ENCODE results near the gene ENKD1.

ENKD1 gene

DNA sequence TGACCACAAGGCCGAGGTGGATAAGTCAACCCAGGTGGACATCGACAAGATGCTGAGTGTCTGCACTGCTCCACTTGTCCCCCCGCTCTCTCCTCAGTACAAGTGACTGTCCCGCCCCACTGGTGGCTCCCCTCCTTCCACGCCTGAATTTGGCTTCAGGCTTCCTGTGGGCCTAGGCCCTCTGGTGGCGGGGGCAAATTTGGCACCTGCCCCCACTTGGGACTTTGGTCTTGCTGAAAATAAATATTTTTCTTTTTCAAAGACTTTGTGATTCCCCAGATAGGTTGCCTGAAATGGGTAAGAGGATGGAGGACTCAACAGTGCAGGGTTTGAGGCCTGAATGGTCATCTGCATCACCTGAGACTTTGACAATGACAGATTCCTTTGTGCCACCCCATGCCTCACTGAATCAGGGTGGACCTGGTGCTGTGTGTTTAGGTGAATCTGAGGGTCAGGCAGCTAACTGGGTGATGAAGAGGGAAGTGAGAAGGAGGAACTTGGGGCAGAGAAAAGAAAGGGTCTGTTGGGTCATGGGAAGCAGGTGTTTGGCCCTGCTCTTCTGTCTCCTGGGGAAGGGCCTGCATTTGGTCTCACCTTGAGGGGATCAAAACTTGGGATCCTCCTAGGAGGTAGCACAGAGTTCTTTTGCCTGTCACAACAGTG lies 2.1 kb upstream of the ENKD1 start:
- TF ChIP-seq, protein P1, sequence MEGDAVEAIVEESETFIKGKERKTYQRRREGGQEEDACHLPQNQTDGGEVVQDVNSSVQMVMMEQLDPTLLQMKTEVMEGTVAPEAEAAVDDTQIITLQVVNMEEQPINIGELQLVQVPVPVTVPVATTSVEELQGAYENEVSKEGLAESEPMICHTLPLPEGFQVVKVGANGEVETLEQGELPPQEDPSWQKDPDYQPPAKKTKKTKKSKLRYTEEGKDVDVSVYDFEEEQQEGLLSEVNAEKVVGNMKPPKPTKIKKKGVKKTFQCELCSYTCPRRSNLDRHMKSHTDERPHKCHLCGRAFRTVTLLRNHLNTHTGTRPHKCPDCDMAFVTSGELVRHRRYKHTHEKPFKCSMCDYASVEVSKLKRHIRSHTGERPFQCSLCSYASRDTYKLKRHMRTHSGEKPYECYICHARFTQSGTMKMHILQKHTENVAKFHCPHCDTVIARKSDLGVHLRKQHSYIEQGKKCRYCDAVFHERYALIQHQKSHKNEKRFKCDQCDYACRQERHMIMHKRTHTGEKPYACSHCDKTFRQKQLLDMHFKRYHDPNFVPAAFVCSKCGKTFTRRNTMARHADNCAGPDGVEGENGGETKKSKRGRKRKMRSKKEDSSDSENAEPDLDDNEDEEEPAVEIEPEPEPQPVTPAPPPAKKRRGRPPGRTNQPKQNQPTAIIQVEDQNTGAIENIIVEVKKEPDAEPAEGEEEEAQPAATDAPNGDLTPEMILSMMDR (IDR thresholded peaks at IDR 0.05; ENCODE audit: low read length, missing control alignments): peak; percentile 8

DNA sequence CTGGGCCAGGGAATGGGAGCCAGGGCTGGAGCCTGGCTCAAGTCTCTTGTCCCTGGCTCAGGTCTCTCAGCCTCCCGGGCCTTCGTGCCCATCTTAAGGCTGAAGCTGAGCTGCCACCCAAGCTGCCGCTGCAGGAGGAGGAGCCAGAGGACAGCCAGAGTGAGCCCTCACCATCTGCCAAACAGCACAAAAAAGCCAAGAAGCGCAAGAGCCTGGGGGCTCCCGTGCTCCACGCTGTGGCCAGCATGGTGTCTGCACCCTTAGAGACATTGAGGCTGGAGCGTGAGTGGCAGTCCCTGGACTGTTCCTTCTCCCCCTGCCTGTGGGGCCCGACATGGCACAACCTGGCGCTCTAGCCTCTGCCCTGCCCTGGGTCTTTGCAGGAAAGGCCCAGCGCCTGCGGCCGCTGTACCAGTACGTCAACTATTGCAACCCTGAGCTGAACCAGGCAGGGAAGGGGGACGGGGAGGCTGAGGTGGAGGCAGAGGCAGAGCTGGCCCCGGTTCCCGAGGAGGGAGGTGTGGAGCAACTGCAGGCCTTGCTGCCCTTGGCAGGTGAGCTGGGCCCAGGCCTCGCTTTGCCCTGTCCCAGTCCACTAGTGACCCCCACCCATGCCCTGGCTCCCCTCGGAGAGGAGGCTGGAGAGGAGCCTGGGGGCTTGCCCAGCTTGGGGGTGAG lies 1.4 kb upstream of the ENKD1 start:
- H3K4me3 ChIP-seq (replicated peaks; ENCODE audit: low read depth, low read length): peak overlapping the region; percentile 63
- peak; percentile 94 for DNase-seq (ENCODE audit: low read depth)
- TF ChIP-seq, protein P1 (IDR thresholded peaks at IDR 0.05; ENCODE audit: low read length, missing control alignments): peak; percentile 89

More for the DNA sequence above, 2.1 kb upstream of the ENKD1 start:
- no peak overlapping the region for H3K4me3 ChIP-seq (replicated peaks; ENCODE audit: low read depth, low read length)
- DNase-seq (ENCODE audit: low read depth): no peak

DNA sequence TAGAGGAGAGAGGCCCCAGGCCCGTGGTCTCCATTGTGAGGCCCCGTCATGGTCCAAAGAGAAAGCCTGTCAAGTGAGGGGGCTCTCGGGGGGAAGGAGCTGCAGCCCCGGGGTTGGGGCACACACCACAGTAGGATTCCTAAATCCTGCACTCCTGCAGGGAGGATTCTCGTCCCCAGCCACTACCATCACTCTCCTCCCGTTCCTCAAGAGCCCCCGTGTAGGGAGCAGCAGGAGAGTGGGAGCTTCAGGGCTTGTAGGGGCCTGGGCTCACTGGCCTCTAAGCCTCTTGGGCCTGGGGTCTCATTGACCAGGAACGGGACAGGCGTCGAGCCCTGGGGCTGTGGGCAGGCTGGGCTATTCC lies 885 bp upstream of the ENKD1 start:
- TF ChIP-seq, protein P1 (IDR thresholded peaks at IDR 0.05; ENCODE audit: low read length, missing control alignments): no peak
- DNase-seq (ENCODE audit: low read depth): no peak
- H3K4me3 ChIP-seq (replicated peaks; ENCODE audit: low read depth, low read length): peak overlapping the region; percentile 63

DNA sequence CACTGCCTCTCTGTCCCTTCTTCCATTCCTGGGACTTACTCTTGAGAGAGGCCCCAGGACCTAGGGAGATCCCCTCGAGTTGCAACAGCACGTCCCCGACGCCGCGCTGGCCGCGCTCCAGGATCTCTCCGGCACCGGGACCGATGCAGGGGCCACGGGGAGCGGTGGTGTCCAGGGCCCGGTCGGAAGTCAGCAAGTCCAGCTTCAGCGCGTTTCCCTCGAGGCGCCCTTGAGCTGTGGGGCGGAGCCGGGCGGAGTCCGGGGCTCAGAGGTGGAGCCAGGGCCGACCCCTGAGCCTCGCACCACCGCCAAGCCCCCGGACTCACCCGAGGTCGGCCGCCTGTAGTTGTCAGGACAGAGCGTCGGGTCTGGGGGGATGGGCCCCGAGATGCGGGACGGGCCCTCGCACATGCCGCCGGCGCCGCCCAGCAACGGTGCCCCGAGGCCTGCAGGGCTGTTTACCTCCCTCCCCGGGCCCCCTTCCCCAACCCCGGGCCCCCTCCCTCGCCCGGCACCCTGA lies 458 bp downstream of the ENKD1 start:
- peak; percentile 39 for DNase-seq (ENCODE audit: low read depth)
- TF ChIP-seq, protein P1 (IDR thresholded peaks at IDR 0.05; ENCODE audit: low read length, missing control alignments): no peak
- H3K4me3 ChIP-seq (replicated peaks; ENCODE audit: low read depth, low read length): peak overlapping the region; percentile 63

DNA sequence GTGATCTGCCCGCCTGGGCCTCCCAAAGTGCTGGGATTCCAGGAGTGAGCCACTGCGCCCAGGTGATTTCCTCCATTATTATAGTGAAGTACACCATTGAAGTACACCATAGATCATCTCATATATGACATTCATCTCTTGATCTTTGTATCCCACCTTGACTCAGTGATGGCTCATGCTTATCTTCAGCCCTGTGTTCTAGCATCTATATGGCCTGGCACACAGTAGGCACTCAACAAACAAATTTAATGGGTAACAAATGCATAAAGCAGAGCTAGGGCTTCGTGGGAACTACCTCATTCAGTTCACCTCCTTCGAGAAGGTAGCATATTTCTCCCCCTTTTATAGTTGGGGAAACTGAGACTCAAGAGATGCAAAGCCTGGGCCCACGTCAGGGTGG lies 952 bp downstream of the ENKD1 start:
- no peak for DNase-seq (ENCODE audit: low read depth)
- TF ChIP-seq, protein P1 (IDR thresholded peaks at IDR 0.05; ENCODE audit: low read length, missing control alignments): no peak
- peak overlapping the region; percentile 63 for H3K4me3 ChIP-seq (replicated peaks; ENCODE audit: low read depth, low read length)

DNA sequence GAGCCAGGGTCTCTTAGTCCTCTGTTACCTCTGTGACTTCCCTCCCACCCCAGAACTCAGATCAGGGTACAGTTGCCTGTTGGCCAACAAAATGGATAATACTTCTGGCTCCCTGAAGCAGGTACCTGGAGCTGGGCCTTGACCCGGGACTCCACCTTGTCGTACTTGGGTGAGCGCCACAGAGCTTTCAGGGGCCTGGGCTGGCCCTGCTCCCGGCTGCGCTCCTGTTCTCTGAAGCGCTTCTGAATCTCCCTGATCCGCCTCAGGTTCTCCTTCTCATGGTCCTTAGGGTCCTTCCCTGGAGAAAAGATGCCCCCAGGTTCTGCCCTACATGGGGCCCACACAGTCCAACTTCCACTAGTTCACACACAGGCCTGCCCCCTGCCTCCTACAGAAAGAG lies 1.7 kb downstream of the ENKD1 start:
- TF ChIP-seq, protein P1 (IDR thresholded peaks at IDR 0.05; ENCODE audit: low read length, missing control alignments): no peak
- DNase-seq (ENCODE audit: low read depth): no peak
- no peak overlapping the region for H3K4me3 ChIP-seq (replicated peaks; ENCODE audit: low read depth, low read length)

All from fibroblast of pulmonary artery (primary cell).